Astrocyte of the spinal cord (primary cell): Measurements from ENCODE around the gene WDR83.

Experiments used
- DNase-seq: peaks from one replicate; pipeline ENCODE4 v3.0.0; 2011; ENCODE audit warnings: low read depth, low spot score
- H3K4me3 ChIP-seq: 2 replicates; pipeline ENCODE4 v1.5.1; 2011; ENCODE audit warnings: low read depth, mild to moderate bottlenecking, low read length, moderate library complexity
- CTCF ChIP-seq: IDR thresholded peaks from 2 replicates; pipeline ENCODE4 v1.5.1; 2012; ENCODE audit warnings: low read depth, mild to moderate bottlenecking, low read length, inconsistent platforms
- in situ Hi-C: cut with HindIII; loops from 2 replicates; pipeline ENCODE4 v1.10.0; 2017; ENCODE audit warnings: low sequenced_read_pairs

Gene WDR83

GRCh38 chr19:12685831-12686230, 19.2 kb downstream of the WDR83 start:
- DNase-seq, result no peak
- in situ Hi-C loops, result no loop called here
- TF ChIP-seq CTCF, result no peak
- no peak overlapping the region for H3K4me3 ChIP-seq

- in situ Hi-C loops, result no loop called here
- no peak for TF ChIP-seq CTCF
- no peak for DNase-seq
- H3K4me3 ChIP-seq, result no peak within 1 kb of the TSS
These were observed 21.0 kb downstream of the WDR83 start, which contains the start of gene GNG14 for GRCh38 chr19:12687496-12688196. TSS of gene GNG14 (plus strand) at chr19:12687998. CDS start at chr19:12688049, 51 bp downstream.

- no peak overlapping the region for H3K4me3 ChIP-seq
- in situ Hi-C loops, result no loop called here
- DNase-seq, result no peak
- TF ChIP-seq CTCF, result no peak
These were observed 22.4 kb downstream of the WDR83 start for GRCh38 chr19:12689012-12689411.

GRCh38 chr19:12689581-12690216, 23.1 kb downstream of the WDR83 start:
- in situ Hi-C loops, result no loop called here
- H3K4me3 ChIP-seq, result no peak overlapping the region
- no peak for TF ChIP-seq CTCF

GRCh38 chr19:12692960-12693359, 26.4 kb downstream of the WDR83 start:
- in situ Hi-C loops, result no loop called here
- DNase-seq, result no peak
- no peak for TF ChIP-seq CTCF
- H3K4me3 ChIP-seq, result no peak overlapping the region

More at GRCh38 chr19:12689581-12690216, 23.1 kb downstream of the WDR83 start:
- no peak for DNase-seq

- TF ChIP-seq CTCF, result no peak
- H3K4me3 ChIP-seq, result no peak overlapping the region
- in situ Hi-C loops, result no loop called here
- DNase-seq, result no peak
These were observed 28.0 kb downstream of the WDR83 start for GRCh38 chr19:12694641-12695040.
